PFSK-1 (cell line): Measurements from ENCODE around the gene RETREG1.

Experiments
- FOXP2 ChIP-seq: optimal IDR thresholded peaks from 2 replicates; pipeline ENCODE3; 2011; ENCODE audit warnings: borderline replicate concordance, control low read depth, inconsistent platforms; ENCODE audit not compliant: insufficient read depth; ENCODE audit errors: extremely low read length, extremely low read depth
- POLR2AphosphoS5 ChIP-seq: IDR thresholded peaks from 2 replicates; pipeline ENCODE4 v1.6.1; 2012; ENCODE audit warnings: low read depth, mild to moderate bottlenecking, control low read depth, low read length, moderate library complexity
- SIN3A ChIP-seq: IDR thresholded peaks from 2 replicates; pipeline ENCODE4 v1.6.1; 2012; ENCODE audit warnings: mild to moderate bottlenecking, low read length, moderate library complexity, borderline replicate concordance; ENCODE audit not compliant: insufficient read depth
- TF ChIP-seq, protein P1 (sequence below), 2 experiments: IDR thresholded peaks; 2 replicates each; pipeline versions ENCODE4 v1.6.1 to v1.8.0; 2011 to 2012; ENCODE audit warnings: low read depth in 2 of 2, low read length in 2 of 2, control low read depth in 1 of 2, inconsistent platforms in 1 of 2, mild to moderate bottlenecking in 1 of 2, moderate library complexity in 1 of 2; ENCODE audit not compliant: insufficient read depth in 1 of 2

DNA sequence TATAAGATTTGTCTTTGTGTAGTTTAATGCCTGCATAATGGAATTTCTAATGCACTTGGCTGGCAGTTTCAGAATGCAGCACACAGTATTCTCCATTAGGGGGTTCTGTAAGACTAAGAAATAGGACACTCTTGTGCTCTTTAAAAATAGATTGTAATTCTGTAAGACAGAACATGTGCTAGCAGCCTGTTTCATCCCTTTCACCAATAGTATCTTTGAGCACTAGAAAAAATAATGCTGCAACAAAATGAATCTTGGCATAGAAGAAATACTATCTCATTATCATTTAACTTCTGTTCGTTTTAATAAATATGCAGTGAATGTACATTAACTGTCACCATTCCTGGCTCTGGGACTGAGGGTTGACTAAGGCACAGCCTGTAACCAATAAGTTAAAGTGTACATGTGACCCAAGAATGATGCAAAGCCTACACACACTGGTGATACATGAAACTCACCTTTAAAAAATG is 127.4 kb downstream of the RETREG1 start:
- TF ChIP-seq POLR2AphosphoS5 (no peak), SIN3A (no peak), FOXP2 (no peak)
- TF ChIP-seq, protein P1, sequence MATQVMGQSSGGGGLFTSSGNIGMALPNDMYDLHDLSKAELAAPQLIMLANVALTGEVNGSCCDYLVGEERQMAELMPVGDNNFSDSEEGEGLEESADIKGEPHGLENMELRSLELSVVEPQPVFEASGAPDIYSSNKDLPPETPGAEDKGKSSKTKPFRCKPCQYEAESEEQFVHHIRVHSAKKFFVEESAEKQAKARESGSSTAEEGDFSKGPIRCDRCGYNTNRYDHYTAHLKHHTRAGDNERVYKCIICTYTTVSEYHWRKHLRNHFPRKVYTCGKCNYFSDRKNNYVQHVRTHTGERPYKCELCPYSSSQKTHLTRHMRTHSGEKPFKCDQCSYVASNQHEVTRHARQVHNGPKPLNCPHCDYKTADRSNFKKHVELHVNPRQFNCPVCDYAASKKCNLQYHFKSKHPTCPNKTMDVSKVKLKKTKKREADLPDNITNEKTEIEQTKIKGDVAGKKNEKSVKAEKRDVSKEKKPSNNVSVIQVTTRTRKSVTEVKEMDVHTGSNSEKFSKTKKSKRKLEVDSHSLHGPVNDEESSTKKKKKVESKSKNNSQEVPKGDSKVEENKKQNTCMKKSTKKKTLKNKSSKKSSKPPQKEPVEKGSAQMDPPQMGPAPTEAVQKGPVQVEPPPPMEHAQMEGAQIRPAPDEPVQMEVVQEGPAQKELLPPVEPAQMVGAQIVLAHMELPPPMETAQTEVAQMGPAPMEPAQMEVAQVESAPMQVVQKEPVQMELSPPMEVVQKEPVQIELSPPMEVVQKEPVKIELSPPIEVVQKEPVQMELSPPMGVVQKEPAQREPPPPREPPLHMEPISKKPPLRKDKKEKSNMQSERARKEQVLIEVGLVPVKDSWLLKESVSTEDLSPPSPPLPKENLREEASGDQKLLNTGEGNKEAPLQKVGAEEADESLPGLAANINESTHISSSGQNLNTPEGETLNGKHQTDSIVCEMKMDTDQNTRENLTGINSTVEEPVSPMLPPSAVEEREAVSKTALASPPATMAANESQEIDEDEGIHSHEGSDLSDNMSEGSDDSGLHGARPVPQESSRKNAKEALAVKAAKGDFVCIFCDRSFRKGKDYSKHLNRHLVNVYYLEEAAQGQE (IDR thresholded peaks at IDR 0.05; ENCODE audit: insufficient read depth in 1 of 2, low read depth in 2 of 2, low read length in 2 of 2): no peak
